ENCODE results near the gene CHRNA10. TPM values are rescaled to one million over a fixed set of nuclear protein-coding genes. Genes with fewer than 3 reads are reported as not detected.

Gene CHRNA10
- total RNA-seq, 1 experiment from 2014 or later = 0.71 TPM

GRCh38 chr11:3635641-3636375 is 35.4 kb downstream of the CHRNA10 start:
- Histone ChIP-seq H3K36me3 (no peaks in the 10 kb centered on the region), H3K27me3 (replicated peaks) (peaks cover 10% of the 10 kb centered on the region)

GRCh38 chr11:3632070-3632660 is 39.0 kb downstream of the CHRNA10 start:
- no peak overlapping the region for H3K4me3 ChIP-seq
- no peaks in the 10 kb centered on the region for H3K36me3 ChIP-seq
- H3K27me3 ChIP-seq (replicated peaks) = peaks cover 10% of the 10 kb centered on the region
- no peak for DNase-seq (ENCODE audit: low read depth in 1 of 2, low spot score in 2 of 2)
- no peak overlapping the region for H3K27ac ChIP-seq
- 0 out of 2 replicates have a peak, but pooled peaks cover 3% of the 10 kb centered on the region for H3K9me3 ChIP-seq (replicated peaks)
- no peaks in the 10 kb centered on the region for H3K4me1 ChIP-seq (replicated peaks)

More at GRCh38 chr11:3635641-3636375, 35.4 kb downstream of the CHRNA10 start:
- Histone ChIP-seq H3K4me3 (no peak overlapping the region), H3K27ac (no peak overlapping the region), H3K9me3 (replicated peaks) (0 out of 2 replicates have a peak, but pooled peaks cover 3% of the 10 kb centered on the region), H3K4me1 (replicated peaks) (no peaks in the 10 kb centered on the region)
- DNase-seq (ENCODE audit: low read depth in 1 of 2, low spot score in 2 of 2) = no peak

GRCh38 chr11:3631331-3631730 is 39.9 kb downstream of the CHRNA10 start:
- Histone ChIP-seq H3K36me3 (no peaks in the 10 kb centered on the region), H3K4me1 (replicated peaks) (no peaks in the 10 kb centered on the region), H3K27me3 (replicated peaks) (peaks cover 7% of the 10 kb centered on the region), H3K27ac (no peak overlapping the region), H3K4me3 (no peak overlapping the region), H3K9me3 (replicated peaks) (0 out of 2 replicates have a peak, but pooled peaks cover 3% of the 10 kb centered on the region)
- no peak for DNase-seq (ENCODE audit: low read depth in 1 of 2, low spot score in 2 of 2)

- no peaks in the 10 kb centered on the region for H3K27me3 ChIP-seq (replicated peaks)
- no peaks in the 10 kb centered on the region for H3K4me1 ChIP-seq (replicated peaks)
- no peak overlapping the region for H3K27ac ChIP-seq
- H3K36me3 ChIP-seq = no peaks in the 10 kb centered on the region
- no peak overlapping the region for H3K4me3 ChIP-seq
- no peaks in the 10 kb centered on the region for H3K9me3 ChIP-seq (replicated peaks)
- DNase-seq (ENCODE audit: low read depth in 1 of 2, low spot score in 2 of 2) = no peak
Measured at GRCh38 chr11:3627291-3627690, 43.9 kb downstream of the CHRNA10 start.

GRCh38 chr11:3626250-3626960 is 44.8 kb downstream of the CHRNA10 start:
- no peak overlapping the region for H3K27ac ChIP-seq
- no peaks in the 10 kb centered on the region for H3K36me3 ChIP-seq
- no peaks in the 10 kb centered on the region for H3K4me1 ChIP-seq (replicated peaks)
- H3K4me3 ChIP-seq = no peak overlapping the region
- H3K27me3 ChIP-seq (replicated peaks) = no peaks in the 10 kb centered on the region
- no peaks in the 10 kb centered on the region for H3K9me3 ChIP-seq (replicated peaks)
- DNase-seq (ENCODE audit: low read depth in 1 of 2, low spot score in 2 of 2) = no peak

GRCh38 chr11:3623767-3624458 is 47.3 kb downstream of the CHRNA10 start:
- no peaks in the 10 kb centered on the region for H3K9me3 ChIP-seq (replicated peaks)

GRCh38 chr11:3623121-3623520 is 48.1 kb downstream of the CHRNA10 start:
- Histone ChIP-seq H3K36me3 (no peaks in the 10 kb centered on the region), H3K27me3 (replicated peaks) (no peaks in the 10 kb centered on the region), H3K4me3 (no peak overlapping the region), H3K27ac (no peak overlapping the region), H3K9me3 (replicated peaks) (no peaks in the 10 kb centered on the region), H3K4me1 (replicated peaks) (no peaks in the 10 kb centered on the region)
- no peak for DNase-seq (ENCODE audit: low read depth in 1 of 2, low spot score in 2 of 2)

More at GRCh38 chr11:3623767-3624458, 47.3 kb downstream of the CHRNA10 start:
- Histone ChIP-seq H3K36me3 (no peaks in the 10 kb centered on the region), H3K4me3 (no peak overlapping the region), H3K27me3 (replicated peaks) (no peaks in the 10 kb centered on the region), H3K27ac (no peak overlapping the region), H3K4me1 (replicated peaks) (no peaks in the 10 kb centered on the region)
- DNase-seq (ENCODE audit: low read depth in 1 of 2, low spot score in 2 of 2) = no peak

- Histone ChIP-seq H3K36me3 (no peaks in the 10 kb centered on the region), H3K4me3 (no peak overlapping the region), H3K9me3 (replicated peaks) (no peaks in the 10 kb centered on the region), H3K4me1 (replicated peaks) (no peaks in the 10 kb centered on the region), H3K27me3 (replicated peaks) (no peaks in the 10 kb centered on the region), H3K27ac (no peak overlapping the region)
- DNase-seq (ENCODE audit: low read depth in 1 of 2, low spot score in 2 of 2) = no peak
Measured at GRCh38 chr11:3622521-3622920, 48.7 kb downstream of the CHRNA10 start.

GRCh38 chr11:3617990-3618389 is 53.2 kb downstream of the CHRNA10 start:
- DNase-seq (ENCODE audit: low read depth in 1 of 2, low spot score in 2 of 2) = no peak
- Histone ChIP-seq H3K27me3 (replicated peaks) (no peaks in the 10 kb centered on the region), H3K9me3 (replicated peaks) (0 out of 2 replicates have a peak, but pooled peaks cover 2% of the 10 kb centered on the region), H3K4me3 (no peak overlapping the region), H3K36me3 (no peaks in the 10 kb centered on the region; the same call in 1 of the 2 replicates), H3K4me1 (replicated peaks) (no peaks in the 10 kb centered on the region), H3K27ac (no peak overlapping the region)

GRCh38 chr11:3616721-3617460 is 54.3 kb downstream of the CHRNA10 start:
- no peaks in the 10 kb centered on the region; the same call in 1 of the 2 replicates for H3K36me3 ChIP-seq
- H3K27me3 ChIP-seq (replicated peaks) = no peaks in the 10 kb centered on the region
- no peak overlapping the region for H3K27ac ChIP-seq
- no peak for DNase-seq (ENCODE audit: low read depth in 1 of 2, low spot score in 2 of 2)
- H3K4me1 ChIP-seq (replicated peaks) = no peaks in the 10 kb centered on the region
- 0 out of 2 replicates have a peak, but pooled peaks cover 2% of the 10 kb centered on the region for H3K9me3 ChIP-seq (replicated peaks)
- H3K4me3 ChIP-seq = no peak overlapping the region

- H3K27ac ChIP-seq = no peak overlapping the region
Measured at GRCh38 chr11:3615998-3616397, 55.2 kb downstream of the CHRNA10 start.

More at GRCh38 chr11:3615998-3616397, 55.2 kb downstream of the CHRNA10 start:
- H3K27me3 ChIP-seq (replicated peaks) = no peaks in the 10 kb centered on the region
- no peak for DNase-seq (ENCODE audit: low read depth in 1 of 2, low spot score in 2 of 2)
- no peak overlapping the region for H3K4me3 ChIP-seq
- H3K4me1 ChIP-seq (replicated peaks) = no peaks in the 10 kb centered on the region
- no peaks in the 10 kb centered on the region; the same call in 1 of the 2 replicates for H3K36me3 ChIP-seq
- H3K9me3 ChIP-seq (replicated peaks) = 0 out of 2 replicates have a peak, but pooled peaks cover 2% of the 10 kb centered on the region
